Endothelial cell of umbilical vein (primary cell): Measurements from ENCODE around the gene UBASH3A. TPM values are rescaled to one million over a fixed set of nuclear protein-coding genes. Genes with fewer than 3 reads are reported as not detected.

Source experiments
- BruUV-seq: library from RNA; stranded (reverse); fragments of 400-500 nt; replicated peaks from 2 replicates; lab custom pipeline; 2021; lab: Mats Ljungman, UMichigan
- CTCF ChIA-PET: fragments of 300-600, 350-600 bp; sonication (Branson Sonifier 250); formaldehyde crosslinking; loops from one replicate; lab custom pipeline; 2021; ENCODE audit warnings: antibody characterized with exemption, inconsistent platforms; lab: Charles Lee
- POLR2A ChIA-PET: fragments of 300-600, 350-600 bp; sonication (Branson Sonifier 250); formaldehyde crosslinking; loops from one replicate; lab custom pipeline; 2021; ENCODE audit warnings: antibody characterized with exemption, inconsistent platforms; lab: Charles Lee
- DNase-seq: peaks from one replicate; pipeline ENCODE4 v3.0.0-alpha.2; 2011; ENCODE audit warnings: low read depth, low spot score
- FAIRE-seq: peaks from 2 replicates; lab custom pipeline; 2011; peaks lifted over from hg19 to GRCh38; lab: Jason Lieb, UNC
- H2AFZ ChIP-seq: 2 replicates; pipeline ENCODE4 v1.6.0; 2012; ENCODE audit warnings: low read depth, low read length, control low read depth, inconsistent platforms
- H3K27ac ChIP-seq: 2 replicates; pipeline ENCODE4 v1.5.1; 2011; ENCODE audit warnings: low read depth, mild to moderate bottlenecking, control low read depth, low read length, moderate library complexity; ENCODE audit not compliant: insufficient read depth
- H3K27me3 ChIP-seq, 2 experiments: 2 replicates each; pipeline versions ENCODE4 v1.6.0 to v1.6.1; 2011; ENCODE audit warnings: low read length in 2 of 2, mixed read lengths in 1 of 2; ENCODE audit not compliant: control insufficient read depth in 2 of 2, insufficient read depth in 2 of 2
- H3K36me3 ChIP-seq, 2 experiments: 2 replicates in 1 of 2; 3 replicates in 1 of 2; pipeline ENCODE4 v1.5.1; 2011; ENCODE audit warnings: low read length in 2 of 2, mild to moderate bottlenecking in 1 of 2, moderate library complexity in 1 of 2; ENCODE audit not compliant: control insufficient read depth in 2 of 2, insufficient read depth in 2 of 2; ENCODE audit errors: extremely low read depth in 1 of 2
- H3K4me1 ChIP-seq: 3 replicates; pipeline ENCODE4 v1.5.1; 2011; ENCODE audit warnings: mild to moderate bottlenecking, low read length; ENCODE audit not compliant: control insufficient read depth, insufficient read depth; ENCODE audit errors: extremely low read depth
- H3K4me2 ChIP-seq: 2 replicates; pipeline ENCODE4 v1.6.1; 2011; ENCODE audit warnings: low read length, control low read depth, mixed read lengths; ENCODE audit not compliant: insufficient read depth
- H3K4me3 ChIP-seq, 3 experiments: fragments of 200-600 bp in 1 of 3; sonication (generic), shearing (Covaris generic) in 1 of 3; replicated peaks in 1 of 3; 2 replicates each; pipeline ENCODE4 v1.5.1; 2011 to 2016; ENCODE audit warnings: control low read depth in 3 of 3, low read length in 3 of 3, mild to moderate bottlenecking in 2 of 3, inconsistent platforms in 1 of 3, low read depth in 1 of 3, moderate library complexity in 1 of 3; ENCODE audit not compliant: insufficient read depth in 1 of 3
- H3K79me2 ChIP-seq: 2 replicates; pipeline ENCODE4 v1.6.0; 2012; ENCODE audit warnings: low read length, inconsistent platforms; ENCODE audit not compliant: control insufficient read depth, insufficient read depth
- H3K9ac ChIP-seq: replicated peaks from 2 replicates; pipeline ENCODE3; 2011; ENCODE audit warnings: low read length, control low read depth; ENCODE audit not compliant: insufficient read depth; ENCODE audit errors: extremely low read depth
- H3K9me1 ChIP-seq: replicated peaks from 3 replicates; pipeline ENCODE4 v1.6.0; 2011; ENCODE audit warnings: mild to moderate bottlenecking, low read length; ENCODE audit not compliant: control insufficient read depth, insufficient read depth; ENCODE audit errors: extremely low read depth
- H3K9me3 ChIP-seq: replicated peaks from 2 replicates; pipeline ENCODE4 v1.5.1; 2012; ENCODE audit warnings: low read length, inconsistent platforms; ENCODE audit not compliant: control insufficient read depth, insufficient read depth
- H4K20me1 ChIP-seq: replicated peaks from 2 replicates; pipeline ENCODE3; 2011; ENCODE audit warnings: mild to moderate bottlenecking, low read length; ENCODE audit not compliant: control insufficient read depth, insufficient read depth; ENCODE audit errors: extremely low read depth
- EZH2 ChIP-seq: IDR thresholded peaks from 2 replicates; pipeline ENCODE4 v1.6.1; 2012; ENCODE audit warnings: borderline replicate concordance, low read depth, mild to moderate bottlenecking, moderate library complexity, low read length, inconsistent platforms; ENCODE audit not compliant: severe bottlenecking
- FOS ChIP-seq: IDR thresholded peaks from 2 replicates; pipeline ENCODE4 v1.6.1; 2011; ENCODE audit warnings: mild to moderate bottlenecking, low read length, moderate library complexity, borderline replicate concordance; ENCODE audit not compliant: insufficient read depth
- GATA2 ChIP-seq: IDR thresholded peaks from 2 replicates; pipeline ENCODE4 v1.7.0; 2011; ENCODE audit warnings: low read depth, mild to moderate bottlenecking, moderate library complexity, mixed read lengths, low read length; ENCODE audit not compliant: insufficient read length, insufficient read depth
- JUN ChIP-seq: IDR thresholded peaks from 2 replicates; pipeline ENCODE4 v1.6.1; 2011; ENCODE audit warnings: borderline replicate concordance, low read depth; ENCODE audit not compliant: insufficient read length, insufficient read depth
- MYC ChIP-seq: IDR thresholded peaks from one replicate; pipeline ENCODE4 v1.6.1; 2011; ENCODE audit warnings: mild to moderate bottlenecking, low read depth, low read length
- POLR2A ChIP-seq: IDR thresholded peaks from 2 replicates; pipeline ENCODE4 v1.6.1; 2012; ENCODE audit warnings: low read depth, mild to moderate bottlenecking, control low read depth, low read length
- POLR2AphosphoS5 ChIP-seq: IDR thresholded peaks from 2 replicates; pipeline ENCODE4 v1.6.1; 2012; ENCODE audit warnings: low read depth, mild to moderate bottlenecking, control low read depth, low read length, moderate library complexity; ENCODE audit not compliant: insufficient read depth
- dilution Hi-C: fragments of 300-500 bp; cut with MboI; formaldehyde crosslinking; loops from one replicate; pipeline ENCODE4 v1.15.0; 2019; ENCODE audit warnings: low sequenced_read_pairs; ENCODE audit not compliant: extremely low pct_ligation_motif_present
- intact Hi-C: fragments of 100-400 bp; cut with micrococcal nuclease; formaldehyde crosslinking; loops from one replicate; pipeline ENCODE4 v1.10.0; 2022
- polyA plus RNA-seq, 4 experiments: library from polyadenylated mRNA; depleted of rRNA in 3 of 4; stranded (reverse) in 3 of 4; unstranded in 1 of 4; fragments of >200 nt; gene quantifications; 2 replicates each; pipeline versions ENCODE4 v1.2.1 to v1.2.3, GENCODE V29; 2011 to 2012; ENCODE audit warnings: missing spikeins in 1 of 4
- total RNA-seq: library from RNA; stranded (reverse); gene quantifications from 2 replicates; pipeline ENCODE4 v1.2.3, GENCODE V29; 2021
- TF ChIP-seq, protein P1 (sequence below), 2 donors: IDR thresholded peaks; 1 replicate in 1 of 2; 2 replicates in 1 of 2; pipeline ENCODE4 v1.5.1; 2011; ENCODE audit warnings: low read length in 2 of 2, mild to moderate bottlenecking in 2 of 2, moderate library complexity in 2 of 2, control low read depth in 1 of 2, inconsistent platforms in 1 of 2, low read depth in 1 of 2; ENCODE audit not compliant: insufficient read depth in 1 of 2; ENCODE audit errors: extremely low read depth in 1 of 2
- TF ChIP-seq, protein P2 (sequence below): IDR thresholded peaks from 2 replicates; pipeline ENCODE4 v1.6.1; 2011; ENCODE audit not compliant: insufficient read depth, insufficient read length

Gene UBASH3A
- total and polyA plus RNA-seq, 2 donors (not counting 3 experiments of a cell fraction or from before 2014, with no cell fraction given): not detected

DNA sequence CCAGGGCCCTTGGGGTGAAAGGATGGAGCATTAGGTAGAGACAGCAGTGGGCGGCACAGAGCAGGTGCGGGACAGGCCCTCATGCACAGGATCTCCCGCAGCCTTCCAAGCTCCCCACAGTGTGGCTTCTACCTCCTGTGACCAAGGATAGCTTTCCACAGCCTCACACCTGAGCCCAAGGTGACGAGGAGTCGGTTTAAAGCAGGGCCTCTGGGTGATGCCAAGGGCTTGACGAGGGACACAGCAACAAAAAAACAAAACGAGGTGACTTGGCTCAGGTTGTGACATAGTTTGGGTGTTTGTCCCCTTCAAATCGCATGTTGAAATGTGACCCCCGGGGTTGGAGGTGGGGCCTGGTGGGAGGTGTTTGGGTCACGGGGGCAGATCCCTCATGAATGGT lies 77.0 kb downstream of the UBASH3A start:
- Histone ChIP-seq H3K27ac (no peak overlapping the region), H3K79me2 (no peaks in the 10 kb centered on the region), H2AFZ (no peak overlapping the region), H3K9ac (no peak overlapping the region), H3K4me1 (no peaks in the 10 kb centered on the region), H4K20me1 (no peaks in the 10 kb centered on the region), H3K9me1 (no peaks in the 10 kb centered on the region), H3K27me3 (peaks cover 5 to 9% of the 10 kb centered on the region in 2 experiments), H3K4me3 (no peak overlapping the region), H3K9me3 (no peaks in the 10 kb centered on the region), H3K36me3 (no peaks in the 10 kb centered on the region), H3K4me2 (no peak overlapping the region)
- ChIA-PET CTCF (no interaction called here), POLR2A (no interaction called here)
- no TSS peak for BruUV-seq
- intact Hi-C loops: no loop called here
- no peak for FAIRE-seq
- TF ChIP-seq MYC: no peak
- TF ChIP-seq, protein P1, sequence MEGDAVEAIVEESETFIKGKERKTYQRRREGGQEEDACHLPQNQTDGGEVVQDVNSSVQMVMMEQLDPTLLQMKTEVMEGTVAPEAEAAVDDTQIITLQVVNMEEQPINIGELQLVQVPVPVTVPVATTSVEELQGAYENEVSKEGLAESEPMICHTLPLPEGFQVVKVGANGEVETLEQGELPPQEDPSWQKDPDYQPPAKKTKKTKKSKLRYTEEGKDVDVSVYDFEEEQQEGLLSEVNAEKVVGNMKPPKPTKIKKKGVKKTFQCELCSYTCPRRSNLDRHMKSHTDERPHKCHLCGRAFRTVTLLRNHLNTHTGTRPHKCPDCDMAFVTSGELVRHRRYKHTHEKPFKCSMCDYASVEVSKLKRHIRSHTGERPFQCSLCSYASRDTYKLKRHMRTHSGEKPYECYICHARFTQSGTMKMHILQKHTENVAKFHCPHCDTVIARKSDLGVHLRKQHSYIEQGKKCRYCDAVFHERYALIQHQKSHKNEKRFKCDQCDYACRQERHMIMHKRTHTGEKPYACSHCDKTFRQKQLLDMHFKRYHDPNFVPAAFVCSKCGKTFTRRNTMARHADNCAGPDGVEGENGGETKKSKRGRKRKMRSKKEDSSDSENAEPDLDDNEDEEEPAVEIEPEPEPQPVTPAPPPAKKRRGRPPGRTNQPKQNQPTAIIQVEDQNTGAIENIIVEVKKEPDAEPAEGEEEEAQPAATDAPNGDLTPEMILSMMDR (IDR thresholded peaks at IDR 0.05; ENCODE audit: extremely low read depth in 1 of 2, insufficient read depth in 1 of 2, low read depth in 1 of 2, low read length in 2 of 2): no peak
- TF ChIP-seq, protein P2, sequence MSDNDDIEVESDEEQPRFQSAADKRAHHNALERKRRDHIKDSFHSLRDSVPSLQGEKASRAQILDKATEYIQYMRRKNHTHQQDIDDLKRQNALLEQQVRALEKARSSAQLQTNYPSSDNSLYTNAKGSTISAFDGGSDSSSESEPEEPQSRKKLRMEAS: no peak
- no peak for TF ChIP-seq JUN
- no peak for TF ChIP-seq POLR2A
- no peak for TF ChIP-seq GATA2
- no peak for TF ChIP-seq POLR2AphosphoS5
- no peak for TF ChIP-seq EZH2
- no peak for TF ChIP-seq FOS
- dilution Hi-C loops: no loop called here
- DNase-seq: no peak
